Panc1 (cell line): ENCODE measurements around the gene MEIOB.

Source experiments
- CTCF ChIP-seq: fragments of 450-650 bp; IDR thresholded peaks from 2 replicates; pipeline ENCODE4 v1.5.1; 2017; ENCODE audit warnings: mild to moderate bottlenecking
- TF ChIP-seq, protein P1 (sequence below), 2 experiments: IDR thresholded peaks; 2 replicates each; pipeline ENCODE4 v1.6.1; 2011 to 2012; ENCODE audit warnings: low read depth in 2 of 2, control low read depth in 1 of 2, low read length in 1 of 2, mild to moderate bottlenecking in 1 of 2, moderate library complexity in 1 of 2; ENCODE audit not compliant: insufficient read depth in 1 of 2

GRCh38 chr16:1819611-1820010 is 52.4 kb downstream of the MEIOB start:
- TF ChIP-seq CTCF: no peak
- TF ChIP-seq, protein P1, sequence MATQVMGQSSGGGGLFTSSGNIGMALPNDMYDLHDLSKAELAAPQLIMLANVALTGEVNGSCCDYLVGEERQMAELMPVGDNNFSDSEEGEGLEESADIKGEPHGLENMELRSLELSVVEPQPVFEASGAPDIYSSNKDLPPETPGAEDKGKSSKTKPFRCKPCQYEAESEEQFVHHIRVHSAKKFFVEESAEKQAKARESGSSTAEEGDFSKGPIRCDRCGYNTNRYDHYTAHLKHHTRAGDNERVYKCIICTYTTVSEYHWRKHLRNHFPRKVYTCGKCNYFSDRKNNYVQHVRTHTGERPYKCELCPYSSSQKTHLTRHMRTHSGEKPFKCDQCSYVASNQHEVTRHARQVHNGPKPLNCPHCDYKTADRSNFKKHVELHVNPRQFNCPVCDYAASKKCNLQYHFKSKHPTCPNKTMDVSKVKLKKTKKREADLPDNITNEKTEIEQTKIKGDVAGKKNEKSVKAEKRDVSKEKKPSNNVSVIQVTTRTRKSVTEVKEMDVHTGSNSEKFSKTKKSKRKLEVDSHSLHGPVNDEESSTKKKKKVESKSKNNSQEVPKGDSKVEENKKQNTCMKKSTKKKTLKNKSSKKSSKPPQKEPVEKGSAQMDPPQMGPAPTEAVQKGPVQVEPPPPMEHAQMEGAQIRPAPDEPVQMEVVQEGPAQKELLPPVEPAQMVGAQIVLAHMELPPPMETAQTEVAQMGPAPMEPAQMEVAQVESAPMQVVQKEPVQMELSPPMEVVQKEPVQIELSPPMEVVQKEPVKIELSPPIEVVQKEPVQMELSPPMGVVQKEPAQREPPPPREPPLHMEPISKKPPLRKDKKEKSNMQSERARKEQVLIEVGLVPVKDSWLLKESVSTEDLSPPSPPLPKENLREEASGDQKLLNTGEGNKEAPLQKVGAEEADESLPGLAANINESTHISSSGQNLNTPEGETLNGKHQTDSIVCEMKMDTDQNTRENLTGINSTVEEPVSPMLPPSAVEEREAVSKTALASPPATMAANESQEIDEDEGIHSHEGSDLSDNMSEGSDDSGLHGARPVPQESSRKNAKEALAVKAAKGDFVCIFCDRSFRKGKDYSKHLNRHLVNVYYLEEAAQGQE (IDR thresholded peaks at IDR 0.05; ENCODE audit: insufficient read depth in 1 of 2, low read depth in 2 of 2, low read length in 1 of 2): no peak
